Right lobe of liver (tissue), 6 donors: ENCODE measurements around the gene GLIPR1. TPM values are rescaled to one million over a fixed set of nuclear protein-coding genes. Genes with fewer than 3 reads are reported as not detected.
"Not testable (repeated sequence)": the region's sequence is repeated elsewhere in the genome, so short reads cannot be mapped to it uniquely, and the experiment has no call there.

Experiments used
- ATAC-seq, 4 donors: fragments of 200-7000 bp; cut with Tn5 transposase; one replicate each; pipeline ENCODE4 v1.9.1; 2020; ENCODE audit warnings: mild to moderate bottlenecking in 4 of 4, moderate library complexity in 4 of 4
- DNase-seq, 3 donors: peaks; one replicate each; pipeline ENCODE4 v3.0.0-alpha.2; 2020
- H3K27ac ChIP-seq, 3 donors: fragments of 200-600 bp; one replicate each; pipeline ENCODE4 v1.8.0; 2022
- H3K27me3 ChIP-seq, 2 donors: fragments of 200-600 bp; one replicate each; pipeline ENCODE4 v1.8.0; 2022
- H3K36me3 ChIP-seq, 4 donors: fragments of 200-600 bp; sonication (generic) in 1 of 4; one replicate each; pipeline versions ENCODE4 v1.5.1 to v1.8.0; 2017 to 2022; ENCODE audit warnings: control low read depth in 1 of 4
- H3K4me1 ChIP-seq, 4 donors: fragments of 200-600 bp; sonication (generic) in 1 of 4; one replicate each; pipeline versions ENCODE4 v1.5.1 to v1.8.0; 2017 to 2022; ENCODE audit warnings: control low read depth in 1 of 4
- H3K4me3 ChIP-seq, 3 donors: fragments of 200-600 bp; one replicate each; pipeline ENCODE4 v1.8.0; 2022
- H3K9me3 ChIP-seq, 4 donors: fragments of 200-600 bp; sonication (generic) in 1 of 4; one replicate each; pipeline versions ENCODE4 v1.5.1 to v1.8.0; 2017 to 2022; ENCODE audit warnings: control low read depth in 1 of 4
- POLR2A ChIP-seq: fragments of 450-650 bp; IDR thresholded peaks from one replicate; pipeline ENCODE4 v1.6.1; 2017; ENCODE audit warnings: antibody characterized with exemption, mild to moderate bottlenecking
- WGBS: methylation state at CpG from one replicate; pipeline ENCODE4 v1.1.6; 2018; ENCODE audit warnings: low coverage, low lambda C conversion rate; ENCODE audit not compliant: insufficient coverage; ENCODE audit errors: missing lambda C conversion rate; 5-methylcytosine and 5-hydroxymethylcytosine counted together
- intact Hi-C, 2 donors: fragments of 100-400 bp; cut with DNase I; formaldehyde crosslinking; loops; one replicate each; pipeline versions ENCODE4 v1.11.2 to v1.14.1; 2022
- total RNA-seq, 6 experiments: library from RNA; depleted of rRNA in 2 of 6; stranded (reverse); fragments of >200 nt in 2 of 6; fragmentation: NEBNext Ultra II Directional in 3 of 6; extraction: Animal tissue kit (Norgen Biotek cat#: 25700) in 3 of 6; gene quantifications; one replicate each; pipeline versions ENCODE4 v1.1.0 to v1.2.4, GENCODE V29; 2016 to 2023
- TF ChIP-seq, protein P1 (sequence below), 4 donors: fragments of 200-600 bp in 3 of 4; fragments of 450-650 bp in 1 of 4; IDR thresholded peaks; one replicate each; pipeline versions ENCODE4 v1.5.1 to v1.8.0; 2016 to 2022; ENCODE audit warnings: antibody characterized with exemption in 4 of 4, mild to moderate bottlenecking in 2 of 4
- donor health status: DM: no; HTN: yes; CAD: no.
- donor health status: DM: no; HTN: no; CAD: no.
- donor health status: DM: no; HTN: no; CAD: no.
- donor health status: DM: no; HTN: yes; CAD: no.
- donor health status: DM: no; HTN: yes; CAD: no.

GLIPR1 gene
- total RNA-seq, 6 experiments from 2014 or later, result 3.4 to 16.2 (median 4.0) TPM

GRCh38 chr12:75439048-75439447 is 41.5 kb upstream of the GLIPR1 start:
- intact Hi-C loops, result no loop called here
- WGBS, result 65% methylated on average over 2 of the region's 2 CpGs
- no peak for DNase-seq

GRCh38 chr12:75439930-75440329 is 40.6 kb upstream of the GLIPR1 start:
- intact Hi-C loops, result no loop called here

More at GRCh38 chr12:75439048-75439447, 41.5 kb upstream of the GLIPR1 start:
- no peaks in the 10 kb centered on the region for H3K27me3 ChIP-seq
- no peaks in the 10 kb centered on the region for H3K9me3 ChIP-seq
- H3K4me3 ChIP-seq, result no peak overlapping the region
- no peaks in the 10 kb centered on the region for H3K4me1 ChIP-seq
- no peak for ATAC-seq
- no peaks in the 10 kb centered on the region for H3K36me3 ChIP-seq
- H3K27ac ChIP-seq, result no peak overlapping the region
- TF ChIP-seq, protein P1, sequence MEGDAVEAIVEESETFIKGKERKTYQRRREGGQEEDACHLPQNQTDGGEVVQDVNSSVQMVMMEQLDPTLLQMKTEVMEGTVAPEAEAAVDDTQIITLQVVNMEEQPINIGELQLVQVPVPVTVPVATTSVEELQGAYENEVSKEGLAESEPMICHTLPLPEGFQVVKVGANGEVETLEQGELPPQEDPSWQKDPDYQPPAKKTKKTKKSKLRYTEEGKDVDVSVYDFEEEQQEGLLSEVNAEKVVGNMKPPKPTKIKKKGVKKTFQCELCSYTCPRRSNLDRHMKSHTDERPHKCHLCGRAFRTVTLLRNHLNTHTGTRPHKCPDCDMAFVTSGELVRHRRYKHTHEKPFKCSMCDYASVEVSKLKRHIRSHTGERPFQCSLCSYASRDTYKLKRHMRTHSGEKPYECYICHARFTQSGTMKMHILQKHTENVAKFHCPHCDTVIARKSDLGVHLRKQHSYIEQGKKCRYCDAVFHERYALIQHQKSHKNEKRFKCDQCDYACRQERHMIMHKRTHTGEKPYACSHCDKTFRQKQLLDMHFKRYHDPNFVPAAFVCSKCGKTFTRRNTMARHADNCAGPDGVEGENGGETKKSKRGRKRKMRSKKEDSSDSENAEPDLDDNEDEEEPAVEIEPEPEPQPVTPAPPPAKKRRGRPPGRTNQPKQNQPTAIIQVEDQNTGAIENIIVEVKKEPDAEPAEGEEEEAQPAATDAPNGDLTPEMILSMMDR (IDR thresholded peaks at IDR 0.05), result no peak
- no peak for TF ChIP-seq POLR2A

GRCh38 chr12:75441687-75442449 is 38.7 kb upstream of the GLIPR1 start:
- ATAC-seq, DNase-seq, H3K4me3 ChIP-seq, H3K27ac ChIP-seq, H3K36me3 ChIP-seq, H3K9me3 ChIP-seq, H3K4me1 ChIP-seq, H3K27me3 ChIP-seq, intact Hi-C loops: not testable (repeated sequence)
- WGBS, result 60% methylated on average over 2 of the region's 4 CpGs

More at GRCh38 chr12:75439930-75440329, 40.6 kb upstream of the GLIPR1 start:
- Histone ChIP-seq H3K27me3 (no peaks in the 10 kb centered on the region), H3K36me3 (no peaks in the 10 kb centered on the region), H3K9me3 (no peaks in the 10 kb centered on the region), H3K4me1 (no peaks in the 10 kb centered on the region), H3K4me3 (no peak overlapping the region), H3K27ac (no peak overlapping the region)
- ATAC-seq, result no peak
- no peak for DNase-seq
- TF ChIP-seq, protein P1 (IDR thresholded peaks at IDR 0.05), result no peak
- no peak for TF ChIP-seq POLR2A

DNA sequence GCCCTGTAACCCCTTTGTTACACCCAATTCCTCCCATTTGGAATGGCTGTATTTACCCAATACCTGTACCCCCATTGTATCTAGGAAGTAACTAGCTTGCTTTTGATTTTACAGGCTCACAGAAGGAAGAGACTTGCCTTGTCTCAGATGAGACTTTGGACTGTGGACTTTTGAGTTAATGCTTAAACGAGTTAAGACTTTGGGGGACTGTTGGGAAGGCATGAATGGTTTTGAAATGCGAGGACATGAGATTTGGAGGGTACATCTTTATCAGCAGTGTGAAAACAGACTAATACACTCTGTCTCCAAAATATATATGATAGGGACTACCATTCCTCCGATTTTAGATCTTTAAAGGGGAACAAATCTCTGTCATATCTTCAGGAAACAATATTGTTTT is 38.1 kb upstream of the GLIPR1 start:
- H3K4me1 ChIP-seq, ATAC-seq, H3K4me3 ChIP-seq, H3K9me3 ChIP-seq, H3K27me3 ChIP-seq, DNase-seq, intact Hi-C loops, H3K27ac ChIP-seq, H3K36me3 ChIP-seq: not testable (repeated sequence)
- 21% methylated on average over 3 of the region's 3 CpGs for WGBS

DNA sequence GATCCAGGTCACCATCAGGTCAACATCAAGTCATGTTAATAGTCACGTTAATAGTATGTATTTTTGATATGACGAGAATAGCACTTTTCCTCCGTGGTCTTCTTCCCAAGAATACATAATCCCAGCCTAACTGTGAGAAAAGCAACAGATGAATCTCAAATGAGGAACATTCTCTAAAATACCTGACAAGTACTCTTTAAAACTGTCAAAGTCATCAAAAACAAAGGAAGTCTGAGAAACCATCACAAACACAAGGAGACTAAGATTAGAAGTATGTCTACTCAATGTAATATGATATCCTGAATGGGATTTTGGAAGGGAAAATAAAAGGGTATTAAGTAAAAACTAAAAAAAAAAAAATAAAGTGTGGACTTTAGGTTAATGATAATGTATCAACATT is 36.8 kb upstream of the GLIPR1 start:
- Histone ChIP-seq H3K9me3 (no peaks in the 10 kb centered on the region), H3K27me3 (no peaks in the 10 kb centered on the region), H3K27ac (no peak overlapping the region), H3K4me3 (no peak overlapping the region), H3K4me1 (no peaks in the 10 kb centered on the region), H3K36me3 (no peaks in the 10 kb centered on the region)
- WGBS, result 58% methylated on average over 3 of the region's 3 CpGs
- DNase-seq (no peak), ATAC-seq (no peak)
- intact Hi-C loops, result no loop called here
- TF ChIP-seq, protein P1 (IDR thresholded peaks at IDR 0.05), result no peak
- no peak for TF ChIP-seq POLR2A
